ENCODE measurements around the gene KRTAP5-11.
"Not testable (repeated sequence)": the region's sequence is repeated elsewhere in the genome, so short reads cannot be mapped to it uniquely, and the experiment has no call there.

- TF ChIP-seq MAX (IDR thresholded peaks at IDR 0.05) (peak; percentile 62), JUND (IDR thresholded peaks at IDR 0.05) (peak; percentile 37; the same call in 1 of the 2 replicates)
- TF ChIP-seq EZH2 (IDR thresholded peaks at IDR 0.05); ZNF274 (IDR thresholded peaks at IDR 0.05; ENCODE audit: low read depth, low read length); POLR2AphosphoS5 (IDR thresholded peaks at IDR 0.05; ENCODE audit: low read depth, low read length); EZH2phosphoT487 (IDR thresholded peaks at IDR 0.05; ENCODE audit: borderline replicate concordance); CTCF (IDR thresholded peaks at IDR 0.05 in 2 of 3, conservative IDR thresholded peaks at IDR 0.05 in 1 of 3; ENCODE audit: borderline replicate concordance in 1 of 3, insufficient read depth in 1 of 3, low read depth in 2 of 3, low read length in 2 of 3); RAD21 (IDR thresholded peaks at IDR 0.05; ENCODE audit: low read depth); CEBPB (IDR thresholded peaks at IDR 0.05; ENCODE audit: low read depth); POLR2A (IDR thresholded peaks at IDR 0.05; ENCODE audit: borderline replicate concordance, extremely low read depth, insufficient read depth, insufficient read length); ZFX (IDR thresholded peaks at IDR 0.05); REST (IDR thresholded peaks at IDR 0.05; ENCODE audit: low read depth); FOSL1 (IDR thresholded peaks at IDR 0.05; ENCODE audit: low read depth): not testable (repeated sequence)
These were observed 32.3 kb upstream of the KRTAP5-11 start for GRCh38 chr11:71615003-71615402.

All from HCT116 (cell line).